ENCODE measurements around the gene PPP2R5C.

The PPP2R5C gene

GRCh38 chr14:101873076-101873825, 111.7 kb downstream of the PPP2R5C start:
- DNase-seq, result no peak

DNA sequence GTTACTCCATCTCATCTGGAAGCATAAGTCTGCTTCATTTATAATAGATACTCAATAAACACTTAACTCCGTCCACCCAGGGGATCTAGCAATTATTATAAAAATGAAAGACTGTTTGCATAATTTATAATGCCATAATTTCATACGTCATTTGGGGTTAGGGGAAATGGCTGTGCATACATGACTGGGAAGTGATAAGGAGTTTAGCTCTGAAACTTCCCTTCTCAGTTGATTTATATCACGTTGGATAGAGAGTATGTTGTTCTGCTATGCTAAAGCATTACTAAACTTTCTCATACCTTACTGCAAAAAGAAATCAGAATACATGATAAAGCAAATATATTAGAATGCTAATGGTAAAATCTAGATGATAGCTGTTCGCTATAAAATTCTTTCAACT, 112.5 kb downstream of the PPP2R5C start:
- DNase-seq, result no peak

DNA sequence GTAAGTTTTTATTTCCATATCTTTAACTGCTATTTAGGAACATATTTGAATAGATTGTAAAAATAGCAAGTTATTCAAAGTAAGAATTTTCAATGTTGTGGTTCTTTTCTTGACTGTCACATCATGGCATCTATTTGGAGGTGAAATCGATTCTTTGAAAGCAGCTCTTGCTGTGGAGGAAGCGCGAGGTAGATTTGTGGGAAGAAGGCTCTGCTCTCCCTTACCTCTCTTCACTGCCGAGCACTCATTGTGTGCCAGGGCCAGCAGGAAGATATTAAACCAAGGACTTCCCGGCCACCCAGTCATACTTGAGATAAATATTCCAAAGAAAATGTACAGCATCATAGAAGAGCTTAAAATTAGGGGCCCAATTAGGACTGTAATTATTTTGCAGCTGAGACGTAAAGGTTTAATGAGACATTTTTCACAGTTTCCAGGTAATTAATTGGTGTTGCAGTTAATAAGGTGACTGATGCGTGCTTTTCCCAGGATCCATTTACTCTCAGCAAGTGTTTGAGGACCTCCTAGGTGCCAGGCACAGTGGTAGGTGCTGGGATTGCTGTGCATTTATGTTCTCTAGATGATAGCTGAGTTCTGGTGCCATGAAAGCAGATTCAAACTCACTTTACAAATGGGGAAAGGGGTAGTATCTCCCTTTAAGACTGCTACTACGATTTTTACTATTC, 113.7 kb downstream of the PPP2R5C start:
- no peak for DNase-seq

GRCh38 chr14:101875727-101876554, 114.4 kb downstream of the PPP2R5C start:
- DNase-seq, result no peak

- peak; percentile 68 to 73 for DNase-seq
These were observed 115.0 kb downstream of the PPP2R5C start for GRCh38 chr14:101876555-101876938.

DNA sequence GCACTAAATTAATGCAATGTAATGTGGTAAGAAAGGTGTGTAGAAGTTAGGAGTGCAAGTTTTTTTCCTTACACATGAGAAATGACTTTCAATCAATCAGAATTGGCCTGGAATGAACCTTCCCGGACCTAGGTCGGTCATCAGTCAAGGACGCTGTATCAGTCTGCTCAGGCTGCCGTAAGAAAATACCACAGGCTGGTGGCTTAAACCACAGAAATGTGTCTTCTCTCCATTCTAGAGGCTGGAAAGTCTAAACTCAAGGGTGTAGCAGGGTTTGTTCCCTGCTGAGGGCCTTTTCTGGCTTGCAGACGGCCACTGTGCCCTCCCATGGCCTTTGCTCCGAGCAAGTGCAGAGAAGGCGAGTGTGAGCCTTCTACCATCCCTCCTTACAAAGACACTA, 116.3 kb downstream of the PPP2R5C start:
- DNase-seq, result no peak

- DNase-seq, result no peak
These were observed 116.8 kb downstream of the PPP2R5C start for GRCh38 chr14:101878211-101878821.

- DNase-seq, result peak in 1 of 2 donors; percentile 37
These were observed 117.5 kb downstream of the PPP2R5C start for GRCh38 chr14:101878822-101879528.

DNA sequence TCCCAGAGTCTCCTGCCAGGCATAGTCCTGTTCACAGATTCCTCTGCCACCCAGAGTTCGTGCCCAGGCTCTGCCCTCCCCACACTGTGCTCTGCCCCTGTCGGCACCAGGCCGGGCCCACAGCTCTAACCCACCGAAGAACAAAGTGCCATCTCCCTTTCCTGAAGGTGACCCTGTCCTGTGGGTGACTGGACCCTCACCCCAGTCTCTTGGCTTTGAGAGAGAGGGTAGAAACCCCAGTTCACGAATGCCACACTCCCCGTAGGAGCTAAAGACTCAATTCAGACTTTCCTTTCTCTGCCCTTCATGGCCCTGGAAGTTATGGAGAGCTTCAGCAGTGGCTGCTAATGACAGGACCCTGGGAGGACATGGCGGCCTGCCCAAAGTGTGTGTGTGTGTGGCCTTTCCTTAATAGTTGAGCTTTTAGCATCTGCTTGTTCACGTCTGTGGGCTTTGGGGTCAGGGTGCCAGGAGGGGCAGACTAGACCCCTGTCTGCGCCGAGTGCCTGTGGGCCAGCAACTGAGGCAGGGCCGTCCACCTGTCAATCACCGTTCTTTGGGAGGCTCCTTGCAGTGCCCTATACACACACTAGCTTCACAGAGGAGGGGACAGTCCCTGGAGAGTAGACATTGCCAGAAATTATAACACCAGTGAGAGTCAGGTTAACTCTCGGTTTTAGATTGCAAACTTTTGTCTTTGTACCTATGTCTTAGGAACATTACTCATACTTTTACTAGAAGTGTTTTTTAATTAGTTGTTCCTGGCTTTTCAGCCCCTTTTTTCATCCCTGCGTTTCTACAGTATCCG, 118.2 kb downstream of the PPP2R5C start:
- DNase-seq, result no peak

DNA sequence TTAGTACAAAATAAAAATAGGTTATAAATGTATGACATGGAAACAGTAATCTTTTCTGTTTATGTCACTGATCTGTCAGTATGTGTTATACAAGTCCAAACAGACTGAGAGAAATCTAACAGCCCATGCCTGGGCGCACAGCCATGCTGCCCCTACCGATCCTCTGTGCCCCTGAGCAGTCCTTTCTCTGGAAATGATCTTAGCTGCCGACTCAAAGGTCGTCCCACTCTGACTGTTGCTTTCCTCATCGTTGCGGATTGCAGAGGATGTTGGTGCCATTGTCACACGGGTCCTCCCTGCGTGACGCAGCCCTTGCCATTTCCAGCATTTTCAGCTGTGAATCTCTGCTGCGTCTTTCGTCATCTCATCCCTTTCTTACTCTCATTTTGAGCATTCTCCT, 119.9 kb downstream of the PPP2R5C start:
- DNase-seq, result no peak

DNA sequence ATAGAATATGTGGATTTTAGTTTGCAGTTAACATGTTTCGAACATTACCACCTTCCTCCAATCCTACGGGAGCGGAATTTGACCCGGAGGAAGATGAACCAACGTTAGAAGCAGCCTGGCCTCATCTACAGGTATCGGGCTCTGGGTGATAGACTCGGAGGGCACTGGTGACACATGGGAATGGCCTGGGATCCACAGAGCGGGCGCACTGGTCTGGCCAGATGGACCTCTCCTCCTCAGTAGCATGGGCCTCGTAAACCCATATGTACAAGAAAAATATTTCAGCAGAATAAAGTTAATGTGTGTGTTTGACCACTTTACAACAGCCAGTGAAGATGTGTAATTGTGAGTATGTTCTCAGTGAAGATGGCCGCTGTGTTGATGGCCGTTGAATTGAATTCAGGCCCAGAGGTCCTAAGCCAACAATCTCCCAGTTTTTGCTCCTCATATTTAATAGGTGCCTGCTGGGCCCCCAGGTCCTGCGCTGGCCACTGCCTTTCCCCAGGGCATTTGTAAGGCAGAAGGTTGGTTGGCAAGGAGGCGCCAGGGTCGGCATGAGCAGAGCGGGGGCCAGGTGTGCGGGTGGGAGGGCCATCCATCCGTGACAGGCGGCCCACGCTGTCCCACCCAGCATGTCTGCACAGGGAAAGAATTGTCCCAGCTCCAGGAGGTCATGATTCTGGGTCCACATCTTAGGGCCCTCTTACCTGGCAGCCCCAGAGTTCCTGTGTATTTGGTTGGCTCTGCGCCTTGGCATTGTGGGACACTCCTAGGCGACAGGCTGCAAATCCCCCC, 120.8 kb downstream of the PPP2R5C start:
- no peak for DNase-seq

DNA sequence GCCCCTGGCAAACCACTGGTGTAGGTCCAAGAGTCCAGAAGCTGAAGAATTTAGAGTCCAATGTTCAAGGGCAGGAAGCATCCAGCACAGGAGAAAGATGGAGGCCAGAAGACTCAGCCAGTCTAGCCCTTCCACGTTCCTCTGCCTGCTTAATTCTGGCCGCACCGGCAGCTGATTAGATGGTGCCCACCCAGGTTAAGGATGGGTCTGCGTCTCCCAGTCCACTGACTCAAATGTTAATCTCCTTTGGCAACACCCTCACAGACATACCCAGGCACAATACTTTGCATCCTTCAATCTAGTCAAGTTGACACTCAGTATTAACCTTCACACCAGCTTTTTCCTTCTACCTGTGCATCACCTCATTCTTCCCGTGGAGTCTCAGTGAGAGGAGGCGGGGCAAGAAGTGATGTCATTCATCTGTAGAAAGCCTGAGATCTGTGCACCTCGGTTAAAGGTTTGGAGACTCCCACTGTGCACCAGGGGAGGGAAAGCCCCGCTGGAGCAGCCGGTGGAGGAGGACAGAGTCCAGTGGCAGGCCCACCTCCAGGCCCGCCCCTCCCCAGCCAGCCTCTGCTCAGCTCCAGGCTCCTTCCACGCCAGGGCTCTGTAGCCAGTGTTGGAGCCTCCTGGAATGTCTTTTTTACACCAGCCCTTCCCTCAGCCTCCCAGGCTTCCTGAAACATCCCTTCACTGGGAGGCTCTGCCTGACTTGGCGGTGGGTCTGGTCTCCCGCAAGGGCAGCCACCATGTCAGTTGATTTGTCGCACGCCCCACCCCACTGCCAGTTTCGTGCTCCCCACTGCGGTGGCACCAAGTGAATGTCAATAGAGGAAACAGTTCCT, 122.8 kb downstream of the PPP2R5C start:
- no peak for DNase-seq

- DNase-seq, result no peak
These were observed 123.5 kb downstream of the PPP2R5C start for GRCh38 chr14:101884934-101885576.

DNA sequence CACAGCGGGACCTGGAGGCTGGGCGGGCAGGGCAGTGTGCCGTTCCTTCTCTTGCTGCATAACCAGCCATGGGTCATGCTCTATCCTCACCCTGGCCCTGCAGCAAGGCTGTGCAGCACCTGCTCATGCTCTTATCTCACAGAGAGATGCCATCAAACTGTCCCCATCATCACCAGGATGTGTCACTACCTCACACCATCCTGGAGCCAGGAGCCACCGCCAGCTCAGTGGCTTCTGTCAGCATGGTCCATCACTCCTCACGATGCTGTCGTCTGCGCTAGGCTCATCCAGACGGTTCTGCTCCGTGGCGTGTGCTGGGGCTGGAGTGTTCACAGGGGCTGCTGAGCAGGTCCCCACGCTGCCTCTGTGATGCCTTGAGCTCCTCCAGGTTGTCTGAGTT, 125.7 kb downstream of the PPP2R5C start:
- DNase-seq, result no peak

DNA sequence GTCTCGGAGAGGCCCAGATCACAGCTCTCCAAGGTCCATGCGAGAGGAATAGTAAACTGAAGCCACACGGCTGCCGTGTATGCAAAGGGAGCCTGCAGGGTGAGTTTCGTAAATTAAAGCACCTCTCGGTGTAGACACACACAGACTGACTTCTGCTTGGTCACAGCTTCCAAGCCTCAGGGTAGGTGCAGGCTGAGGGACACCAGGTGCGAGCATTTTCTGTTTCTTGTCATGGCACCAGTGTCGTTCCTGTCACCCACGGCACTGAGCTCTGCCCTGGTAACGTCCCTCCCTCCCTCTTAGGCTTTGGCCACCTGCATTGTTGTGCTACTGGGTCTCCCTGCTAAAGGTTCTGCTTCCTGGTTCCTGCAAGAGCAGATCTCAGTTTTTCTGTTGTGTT, 126.7 kb downstream of the PPP2R5C start:
- DNase-seq, result no peak

DNA sequence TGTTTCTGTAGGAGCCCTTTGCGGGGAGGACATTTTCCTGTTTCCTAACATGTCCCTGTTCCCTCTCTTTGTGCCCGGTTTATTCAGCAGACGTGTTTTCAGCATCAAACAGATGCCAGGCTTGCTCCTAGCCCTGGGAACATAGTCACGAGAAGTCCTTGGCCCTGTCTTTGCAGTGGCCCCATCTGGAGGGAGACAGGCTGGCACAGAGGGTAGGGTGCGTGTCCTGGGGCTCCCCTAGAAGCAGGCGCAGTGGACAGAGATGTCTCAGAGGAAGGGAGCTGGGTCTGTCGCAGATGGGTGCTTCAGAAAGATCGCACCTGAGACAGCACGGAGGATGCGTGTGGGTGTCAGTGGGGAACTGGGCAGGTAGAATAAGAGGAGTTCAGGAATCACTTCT, 127.9 kb downstream of the PPP2R5C start:
- DNase-seq, result no peak

DNA sequence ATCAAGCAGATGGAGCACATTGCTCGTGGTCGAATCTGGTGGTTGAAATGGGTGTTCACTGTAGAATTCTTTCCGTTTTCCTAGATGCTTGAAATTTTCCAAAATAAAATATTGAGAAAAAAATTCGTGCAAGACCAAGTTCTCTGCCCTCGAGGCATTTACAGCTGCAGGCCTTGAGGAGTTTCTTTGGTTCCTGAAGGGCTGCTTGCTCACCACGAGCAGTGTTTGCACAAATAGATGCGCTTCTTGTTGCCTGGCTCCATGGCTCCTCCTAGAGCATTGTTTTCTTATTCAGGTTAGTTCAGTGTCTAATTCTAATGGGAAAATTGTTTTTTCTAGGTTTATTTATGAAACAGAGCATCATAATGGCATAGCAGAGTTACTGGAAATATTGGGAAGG, 128.4 kb downstream of the PPP2R5C start:
- no peak for DNase-seq

DNA sequence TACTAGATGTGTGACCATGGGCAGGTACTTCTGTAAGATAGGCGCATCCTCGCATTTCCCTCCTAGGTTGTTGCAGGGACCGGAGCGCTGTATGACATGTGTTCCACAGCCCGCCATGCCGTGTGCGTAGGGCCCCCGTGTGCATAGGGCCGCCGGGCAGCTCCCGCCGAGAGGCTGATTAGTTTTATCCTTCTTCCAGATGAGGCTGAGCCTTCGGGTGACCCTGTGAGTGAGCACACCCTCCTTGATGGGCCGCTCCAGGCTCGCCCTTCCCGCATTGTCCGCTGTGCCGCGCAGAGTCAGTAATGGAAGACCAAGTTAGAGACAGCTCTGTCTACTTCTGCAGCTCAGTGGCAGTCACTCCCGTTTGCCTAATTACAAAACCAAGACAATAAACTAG, 130.0 kb downstream of the PPP2R5C start:
- DNase-seq, result no peak

DNA sequence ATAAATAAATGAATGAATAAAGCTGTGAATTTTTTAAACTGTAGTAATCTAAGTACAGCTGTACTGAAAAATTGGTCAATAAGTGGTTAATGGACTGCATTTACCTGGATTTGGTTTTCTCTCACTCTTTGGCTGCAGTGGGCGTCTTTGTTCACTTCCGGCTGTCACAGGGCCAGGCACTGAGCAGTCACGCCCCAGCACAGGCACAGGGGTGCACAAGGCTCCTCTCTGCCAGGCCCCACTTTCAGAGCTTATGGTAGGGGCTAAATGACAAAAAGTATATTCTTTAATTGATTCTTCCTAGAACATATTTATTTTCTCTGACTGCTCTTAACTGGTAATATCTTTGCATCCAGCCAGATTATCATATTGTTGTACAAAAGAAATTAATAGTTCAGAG, 132.2 kb downstream of the PPP2R5C start:
- no peak for DNase-seq
